NCI-H2227 treated with DMSO at 0.1 percent for 48 hours (cell line): ENCODE measurements around the gene FRMD8.

ENCODE experiments used
- DNase-seq: peaks from one replicate; lab custom pipeline; 2025; lab: John Stamatoyannopoulos, UW

The FRMD8 gene

DNA sequence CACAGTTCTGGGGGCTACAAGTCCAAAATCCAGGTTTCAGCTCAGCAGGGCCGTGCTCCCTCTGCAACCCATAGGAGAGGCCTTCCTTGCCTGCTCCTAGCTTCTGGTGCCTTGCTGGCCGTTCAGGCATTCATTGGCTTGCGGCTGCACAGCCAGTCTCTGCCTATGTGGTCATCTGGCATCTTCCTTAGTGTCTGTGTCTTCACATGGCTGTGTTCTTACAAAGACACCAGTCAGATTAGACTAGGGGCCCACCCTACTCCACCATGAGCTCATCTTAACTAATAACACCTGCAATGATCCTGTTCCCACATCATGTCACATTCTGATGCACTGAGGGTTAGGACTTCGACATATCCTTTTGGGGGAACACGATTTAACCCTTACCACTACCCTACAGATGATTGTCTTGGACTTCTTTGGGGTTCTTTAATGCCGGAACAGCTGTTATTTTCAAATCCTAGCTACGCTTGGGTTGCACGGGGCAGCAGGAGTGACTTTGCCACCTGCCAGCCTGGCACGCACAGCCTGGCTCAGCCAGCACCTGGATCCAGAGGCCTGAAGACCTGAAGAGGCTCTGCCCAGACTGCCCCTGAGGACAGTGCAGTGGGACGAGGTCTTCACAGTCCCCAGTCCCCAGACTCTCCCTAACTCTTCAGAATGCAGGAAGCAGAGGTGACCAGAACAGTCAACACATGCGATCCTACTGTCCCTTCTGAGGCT lies 28.5 kb downstream of the FRMD8 start:
- no peak for DNase-seq

DNA sequence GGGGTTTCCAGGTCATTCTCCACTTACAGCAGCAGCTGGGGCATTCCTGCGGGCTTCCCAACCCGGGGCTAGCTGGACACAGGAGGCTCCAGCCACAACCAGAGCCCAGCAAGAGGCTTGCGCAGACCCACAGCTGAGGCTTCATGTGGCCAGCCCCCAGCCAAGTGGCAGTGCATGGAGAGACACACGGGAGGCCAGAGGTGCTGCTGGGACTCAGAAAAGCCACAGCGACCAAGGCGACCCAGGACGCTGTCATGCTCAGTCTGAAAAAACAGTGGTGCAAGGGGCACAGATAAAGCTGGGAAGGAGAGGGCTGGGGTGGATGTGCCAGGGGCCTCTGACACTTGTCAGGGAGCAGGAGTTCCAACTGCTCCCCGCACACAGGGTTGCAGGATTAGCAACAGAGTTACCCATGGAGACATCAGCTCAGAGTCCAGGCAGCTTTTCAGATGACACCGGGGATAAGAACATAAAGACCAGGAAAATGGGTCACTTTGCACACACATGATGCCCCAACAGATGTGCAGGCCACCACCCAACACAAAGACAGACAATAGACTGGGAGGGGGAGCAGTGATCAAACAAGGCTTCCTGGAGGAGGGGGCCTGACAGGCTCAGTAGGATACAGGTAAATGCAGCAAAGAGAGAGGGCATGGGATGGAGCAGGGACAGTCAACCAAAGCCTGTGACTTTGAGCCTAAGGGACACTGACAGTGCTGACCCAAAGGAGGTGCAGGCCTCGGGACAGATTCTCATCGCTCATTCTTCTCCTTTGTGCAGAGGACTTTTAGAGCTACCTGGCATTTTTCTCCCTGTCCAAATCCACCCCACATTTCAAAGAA lies 29.3 kb downstream of the FRMD8 start:
- no peak for DNase-seq

DNA sequence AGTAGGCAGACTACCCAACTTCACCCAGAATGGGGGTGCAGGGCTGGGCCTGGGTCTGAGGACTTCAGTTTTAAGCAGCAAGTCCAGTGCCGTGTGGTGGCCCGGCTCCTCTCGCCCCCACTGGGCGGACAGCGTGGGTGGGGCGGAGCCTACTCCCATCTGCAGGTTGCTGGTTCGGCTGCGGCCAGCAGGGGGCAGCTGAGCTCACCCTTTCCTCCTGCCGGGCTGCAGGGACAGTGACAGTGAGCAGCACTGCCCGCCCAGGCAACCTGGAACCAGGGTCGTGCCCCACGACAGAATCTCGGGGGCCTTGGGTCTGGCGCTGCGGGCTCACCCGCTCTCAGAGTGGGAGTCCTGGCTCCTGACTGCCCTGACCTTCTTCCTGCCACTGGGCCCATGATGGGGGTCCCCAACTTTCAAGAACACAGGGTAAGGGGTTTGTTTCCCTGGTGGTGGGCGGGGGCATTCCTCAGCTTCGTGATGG lies 29.9 kb downstream of the FRMD8 start:
- peak; percentile 86 for DNase-seq

DNA sequence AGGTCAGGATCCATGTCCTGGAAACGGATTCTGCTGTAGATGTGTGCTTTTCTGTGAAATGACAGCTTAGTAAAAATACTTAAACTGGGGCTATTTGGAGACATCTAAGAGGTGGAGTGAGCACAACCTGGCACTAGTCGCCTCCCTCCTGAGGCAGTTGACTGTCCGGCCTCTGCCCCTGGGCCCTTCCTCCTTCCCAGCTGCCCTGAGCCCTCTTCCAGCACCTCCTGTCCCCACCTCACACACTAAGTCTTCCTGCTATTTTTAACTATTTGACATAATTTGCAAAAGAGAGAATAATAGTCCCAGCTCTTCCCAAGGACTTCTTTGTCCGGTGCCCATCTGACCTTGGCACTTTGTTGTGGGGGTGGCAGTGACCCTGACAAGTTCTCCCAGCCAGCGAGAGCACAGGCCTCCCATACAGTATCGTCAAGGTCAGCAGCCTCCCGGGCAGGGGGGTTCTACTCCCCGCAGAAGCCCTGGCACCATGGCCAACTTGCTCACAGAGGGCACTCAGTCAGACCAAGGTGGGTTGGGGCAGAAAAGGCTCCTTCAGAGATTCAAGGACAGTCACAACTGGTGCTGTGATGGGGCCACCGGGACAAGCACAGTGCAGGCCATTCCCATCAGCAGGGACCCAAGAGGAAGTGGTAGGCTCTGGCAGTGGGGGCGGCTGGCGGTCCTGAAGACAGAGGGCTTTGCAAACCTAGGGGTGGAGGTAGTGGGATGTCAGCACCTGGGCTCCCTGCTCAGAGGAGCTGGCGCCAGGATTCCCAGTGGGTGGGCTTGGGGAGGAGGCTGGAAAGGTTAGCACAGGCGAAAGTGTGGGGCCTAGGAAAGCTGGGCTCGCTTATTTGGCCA lies 30.6 kb downstream of the FRMD8 start:
- DNase-seq: no peak

DNA sequence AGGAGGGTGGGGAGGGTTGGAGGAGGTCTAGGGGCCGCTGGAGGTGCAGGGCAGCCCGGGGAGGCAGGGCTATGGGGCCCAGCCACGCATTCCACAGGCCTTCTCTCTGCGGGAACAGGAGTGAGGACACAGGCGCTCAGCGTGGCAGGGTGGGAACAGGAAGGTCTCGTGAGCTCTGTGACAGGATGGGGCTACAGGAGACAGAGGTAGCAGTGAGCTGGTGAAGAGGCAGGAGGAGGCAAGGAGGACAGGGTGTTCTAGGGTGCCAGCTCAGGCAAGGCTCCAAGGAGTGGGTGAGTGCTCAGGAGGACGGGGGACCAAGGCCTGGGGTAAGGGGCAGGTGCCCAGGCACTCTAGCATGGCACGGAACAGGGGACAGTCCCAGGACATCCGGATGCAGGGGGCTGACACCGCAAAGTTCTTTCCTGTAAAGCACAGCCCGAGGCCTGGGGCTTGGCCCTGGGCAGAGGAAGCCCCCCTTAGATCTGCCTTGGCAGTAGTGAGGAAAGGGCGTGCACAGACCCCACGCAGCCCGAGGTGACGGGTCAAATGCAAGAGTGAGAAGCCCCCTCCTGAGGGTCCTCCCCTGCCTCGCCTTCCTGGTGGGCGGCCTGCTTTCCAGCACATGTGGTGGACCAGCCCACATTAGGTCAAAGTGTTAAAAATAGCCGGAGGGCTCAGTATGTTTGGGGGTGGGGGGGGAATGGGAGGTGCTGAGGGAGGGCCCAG lies 31.4 kb downstream of the FRMD8 start:
- DNase-seq: no peak

DNA sequence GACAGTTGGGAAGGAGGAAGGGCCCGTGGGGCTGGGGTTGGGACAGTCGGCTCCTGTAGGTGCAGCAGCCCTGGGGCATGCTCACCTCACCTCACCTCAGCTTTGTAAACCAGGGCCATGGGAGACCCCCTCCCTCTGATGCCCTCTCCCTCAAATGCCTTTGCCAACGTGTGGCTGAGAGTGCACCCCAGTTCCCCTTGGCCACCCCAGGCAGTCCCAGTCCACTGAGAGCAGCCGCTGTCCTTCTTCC lies 31.9 kb downstream of the FRMD8 start:
- DNase-seq: no peak

DNA sequence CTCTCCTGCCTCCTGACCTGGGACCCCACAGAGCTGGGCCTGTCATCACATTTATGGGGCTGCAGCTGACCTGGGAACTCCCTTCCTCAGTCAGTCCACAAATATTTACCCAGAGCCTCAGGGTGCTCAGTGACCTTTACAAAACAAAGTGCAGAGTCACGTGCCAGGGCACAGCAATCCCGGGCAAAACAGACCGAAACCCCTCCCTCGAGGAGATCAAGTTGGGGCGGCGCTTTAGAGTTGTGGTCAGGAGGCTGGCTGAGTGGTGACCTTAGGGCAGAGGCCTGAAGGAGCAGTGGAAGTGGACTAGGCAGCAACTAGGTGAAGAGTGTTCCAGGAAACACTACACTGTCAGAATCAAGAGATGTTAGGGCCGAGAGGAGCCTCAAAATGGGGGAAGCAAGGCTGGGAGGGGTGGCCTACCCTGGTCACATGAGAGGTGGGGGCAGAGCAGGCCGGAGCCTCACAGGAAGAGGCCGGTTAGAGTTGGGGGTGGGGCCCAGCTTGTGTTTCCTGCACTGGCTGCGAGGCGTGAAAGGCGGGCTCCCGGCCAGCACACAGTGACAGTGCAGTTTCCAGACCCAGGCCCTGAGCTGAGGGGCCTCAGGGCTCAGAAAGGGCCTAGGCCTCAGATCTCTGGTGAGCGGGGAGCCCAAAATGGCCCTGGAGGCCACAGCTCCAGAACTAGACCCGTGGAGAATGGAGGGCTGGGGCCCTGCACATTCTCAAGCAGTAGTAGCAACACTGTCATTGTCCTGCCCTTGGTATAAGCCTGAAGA lies 32.4 kb downstream of the FRMD8 start:
- peak; percentile 85 for DNase-seq

DNA sequence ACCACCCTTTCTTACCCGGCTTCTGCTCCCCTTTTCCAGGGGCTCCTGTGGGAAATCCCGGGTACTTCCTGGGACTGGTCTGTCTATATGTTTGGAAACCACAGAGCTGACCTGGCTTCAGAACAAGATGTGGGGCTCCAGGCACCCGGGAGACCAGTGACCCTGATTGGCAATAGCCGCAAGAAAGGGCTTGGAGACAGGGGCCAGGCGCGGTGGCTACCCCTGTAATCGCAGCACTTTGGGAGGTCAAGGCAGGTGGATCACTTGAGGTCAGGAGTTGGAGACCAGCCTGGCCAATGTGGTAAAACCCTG lies 33.0 kb downstream of the FRMD8 start:
- DNase-seq: no peak

DNA sequence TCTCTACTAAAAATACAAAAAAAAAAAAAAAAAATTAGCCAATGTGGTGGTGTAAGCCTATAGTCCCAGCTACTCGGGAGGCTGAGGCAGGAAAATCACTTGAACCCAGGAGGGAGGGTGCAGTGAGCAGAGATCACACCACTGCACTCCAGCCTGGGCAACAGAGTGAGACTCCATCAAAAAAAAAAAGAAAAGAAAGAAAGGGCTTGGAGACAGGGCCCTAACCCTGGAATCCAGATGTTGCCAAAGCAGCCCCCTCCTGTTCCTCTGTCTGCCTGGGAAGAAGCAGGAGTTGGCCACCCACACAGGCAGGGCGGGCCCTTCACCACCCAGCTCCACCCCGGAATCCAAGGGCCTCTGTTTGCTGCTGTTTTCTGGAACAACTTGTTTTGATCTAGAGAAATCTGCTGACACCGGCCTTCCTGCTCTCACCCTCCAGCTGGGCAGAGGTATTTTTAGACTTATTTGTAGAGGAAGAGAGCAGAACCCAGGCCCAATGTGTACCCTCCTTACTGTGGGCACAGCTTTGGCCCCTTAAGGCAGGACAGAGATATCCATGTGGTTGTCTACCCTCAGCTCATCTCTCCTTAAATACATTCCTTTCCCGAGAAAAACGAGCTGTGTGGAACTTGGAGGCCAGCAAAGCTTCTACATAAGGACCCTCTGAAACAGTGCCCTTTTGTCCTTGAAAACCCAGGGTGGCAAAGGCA lies 33.5 kb downstream of the FRMD8 start:
- DNase-seq: peak; percentile 51

DNA sequence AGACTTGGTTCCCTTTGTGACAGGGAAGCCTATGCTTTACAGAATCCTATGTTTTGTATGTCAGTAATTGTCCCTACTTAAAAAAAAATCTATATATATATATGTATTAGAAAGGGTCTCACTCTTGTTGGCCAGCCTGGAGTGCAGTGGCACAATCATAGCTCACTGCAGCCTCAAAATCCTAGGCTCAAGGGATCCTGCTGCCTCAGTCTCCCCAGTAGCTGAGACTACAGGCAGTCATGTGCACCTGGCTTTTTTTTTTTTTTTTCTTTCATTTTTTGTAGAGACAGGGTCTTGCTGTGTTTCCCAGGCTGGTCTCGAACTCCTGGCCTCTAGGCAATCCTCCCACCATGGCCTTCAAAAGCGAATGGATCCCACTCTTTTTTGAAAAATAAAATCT lies 34.1 kb downstream of the FRMD8 start:
- DNase-seq: no peak

DNA sequence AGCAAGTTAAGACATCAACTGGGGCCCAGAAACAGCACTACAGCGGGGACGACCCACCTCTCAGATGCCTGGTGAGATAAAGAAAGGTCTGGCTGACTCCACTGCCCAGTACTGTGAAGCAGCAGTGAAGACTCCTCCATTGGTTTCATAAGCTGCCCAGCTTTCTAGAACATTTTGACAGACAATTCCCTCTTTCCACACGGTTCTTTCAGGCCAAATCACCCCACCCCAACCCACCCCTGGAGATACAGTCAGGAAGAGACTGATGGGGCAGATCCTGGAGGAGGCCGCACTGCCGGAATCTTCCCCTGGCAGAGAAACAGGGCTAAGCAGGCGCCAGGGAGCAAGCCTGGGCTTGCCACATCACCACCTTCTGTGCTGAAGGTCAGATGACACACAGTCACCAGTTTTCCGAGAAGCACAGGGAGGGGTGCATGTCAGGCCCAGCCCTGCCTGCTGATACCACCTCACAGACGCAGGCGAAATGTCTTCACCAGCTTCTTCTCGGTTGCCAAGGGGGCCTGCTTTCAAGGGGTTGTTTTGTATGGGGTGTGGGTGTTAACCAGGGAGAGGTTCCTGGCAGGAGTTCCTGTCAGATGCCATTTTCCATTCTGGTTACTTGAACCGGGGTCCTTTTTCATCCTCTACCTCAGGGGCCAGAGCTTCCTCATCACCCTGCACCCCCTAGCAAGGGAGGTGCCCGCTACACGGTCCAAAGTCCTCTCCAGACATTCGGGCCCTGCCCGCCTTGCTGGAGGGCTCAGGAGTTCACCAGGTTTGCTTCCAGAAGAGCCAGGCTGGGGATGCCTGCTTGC lies 34.7 kb downstream of the FRMD8 start:
- peak; percentile 43 for DNase-seq

DNA sequence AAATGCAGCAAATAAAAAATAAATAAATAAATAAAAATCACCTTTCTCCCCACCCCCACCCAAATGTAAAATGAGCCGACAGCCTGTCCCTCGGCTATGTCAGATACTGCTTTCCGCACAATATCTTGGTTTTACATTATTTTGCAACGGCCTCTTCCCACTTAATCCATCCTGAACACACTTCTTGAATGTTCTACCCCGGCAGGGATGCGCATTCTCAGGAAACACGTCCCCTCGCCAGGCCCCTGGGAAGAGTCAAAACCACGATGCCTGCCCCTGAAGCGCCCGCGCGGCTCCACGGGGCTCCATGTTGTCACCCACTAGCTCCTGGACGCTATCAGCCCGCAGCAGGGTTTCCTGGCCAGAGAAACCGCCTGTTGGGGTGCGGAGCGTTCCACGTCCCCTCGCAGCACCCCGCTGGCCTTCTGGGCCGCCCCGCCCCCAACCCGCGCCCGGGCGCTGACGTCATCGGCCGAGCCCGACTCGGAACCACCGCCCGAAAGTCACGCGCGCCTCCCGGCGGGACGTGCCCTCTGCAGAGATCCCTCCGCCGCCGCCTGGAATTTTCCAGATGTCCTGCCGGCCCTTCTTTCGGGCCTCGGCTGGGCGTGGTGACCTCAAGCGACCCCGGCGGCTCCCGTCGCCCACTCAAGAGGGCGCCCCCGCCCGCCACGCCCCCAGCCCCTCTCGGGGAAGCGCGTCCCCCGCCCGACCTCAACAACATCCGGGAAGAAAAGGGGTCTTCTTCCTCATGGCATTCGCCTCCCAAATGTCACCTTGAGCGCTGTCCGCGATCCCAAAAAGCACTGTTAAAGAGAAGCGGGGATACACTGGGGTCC lies 35.6 kb downstream of the FRMD8 start:
- peak; percentile 91 for DNase-seq

DNA sequence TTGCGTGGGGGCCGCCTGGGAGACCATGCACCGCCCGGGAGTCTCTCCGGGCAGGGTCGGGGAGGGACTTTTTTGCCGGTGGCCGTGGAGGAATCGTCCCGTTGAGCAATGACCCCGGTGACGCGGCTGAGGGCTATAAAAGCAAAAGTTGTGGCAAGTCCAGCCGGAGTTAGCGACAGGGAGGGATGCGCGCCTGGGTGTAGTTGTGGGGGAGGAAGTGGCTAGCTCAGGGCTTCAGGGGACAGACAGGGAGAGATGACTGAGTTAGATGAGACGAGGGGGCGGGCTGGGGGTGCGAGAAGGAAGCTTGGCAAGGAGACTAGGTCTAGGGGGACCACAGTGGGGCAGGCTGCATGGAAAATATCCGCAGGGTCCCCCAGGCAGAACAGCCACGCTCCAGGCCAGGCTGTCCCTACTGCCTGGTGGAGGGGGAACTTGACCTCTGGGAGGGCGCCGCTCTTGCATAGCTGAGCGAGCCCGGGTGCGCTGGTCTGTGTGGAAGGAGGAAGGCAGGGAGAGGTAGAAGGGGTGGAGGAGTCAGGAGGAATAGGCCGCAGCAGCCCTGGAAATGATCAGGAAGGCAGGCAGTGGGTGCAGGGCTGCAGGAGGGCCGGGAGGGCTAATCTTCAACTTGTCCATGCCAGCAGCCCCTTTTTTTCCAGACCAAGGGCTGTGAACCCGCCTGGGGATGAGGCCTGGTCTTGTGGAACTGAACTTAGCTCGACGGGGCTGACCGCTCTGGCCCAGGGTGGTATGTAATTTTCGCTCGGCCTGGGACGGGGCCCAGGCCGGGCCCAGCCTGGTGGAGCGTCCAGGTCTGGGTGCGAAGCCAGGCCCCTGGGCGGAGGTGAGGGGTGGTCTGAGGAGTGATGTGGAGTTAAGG lies 36.4 kb downstream of the FRMD8 start, which contains the start of gene NEAT1:
Gene NEAT1 (plus strand): TSS at position 166 of the 883 bp plus-strand sequence.
- peak; percentile 91 for DNase-seq

DNA sequence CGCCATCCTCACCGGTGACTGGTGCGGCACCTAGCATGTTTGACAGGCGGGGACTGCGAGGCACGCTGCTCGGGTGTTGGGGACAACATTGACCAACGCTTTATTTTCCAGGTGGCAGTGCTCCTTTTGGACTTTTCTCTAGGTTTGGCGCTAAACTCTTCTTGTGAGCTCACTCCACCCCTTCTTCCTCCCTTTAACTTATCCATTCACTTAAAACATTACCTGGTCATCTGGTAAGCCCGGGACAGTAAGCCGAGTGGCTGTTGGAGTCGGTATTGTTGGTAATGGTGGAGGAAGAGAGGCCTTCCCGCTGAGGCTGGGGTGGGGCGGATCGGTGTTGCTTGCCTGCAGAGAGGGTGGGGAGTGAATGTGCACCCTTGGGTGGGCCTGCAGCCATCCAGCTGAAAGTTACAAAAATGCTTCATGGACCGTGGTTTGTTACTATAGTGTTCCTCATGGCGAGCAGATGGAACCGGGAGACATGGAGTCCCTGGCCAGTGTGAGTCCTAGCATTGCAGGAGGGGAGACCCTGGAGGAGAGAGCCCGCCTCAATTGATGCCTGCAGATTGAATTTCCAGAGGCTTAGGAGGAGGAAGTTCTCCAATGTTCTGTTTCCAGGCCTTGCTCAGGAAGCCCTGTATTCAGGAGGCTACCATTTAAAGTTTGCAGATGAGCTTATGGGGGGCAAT lies 37.2 kb downstream of the FRMD8 start:
- DNase-seq: no peak

DNA sequence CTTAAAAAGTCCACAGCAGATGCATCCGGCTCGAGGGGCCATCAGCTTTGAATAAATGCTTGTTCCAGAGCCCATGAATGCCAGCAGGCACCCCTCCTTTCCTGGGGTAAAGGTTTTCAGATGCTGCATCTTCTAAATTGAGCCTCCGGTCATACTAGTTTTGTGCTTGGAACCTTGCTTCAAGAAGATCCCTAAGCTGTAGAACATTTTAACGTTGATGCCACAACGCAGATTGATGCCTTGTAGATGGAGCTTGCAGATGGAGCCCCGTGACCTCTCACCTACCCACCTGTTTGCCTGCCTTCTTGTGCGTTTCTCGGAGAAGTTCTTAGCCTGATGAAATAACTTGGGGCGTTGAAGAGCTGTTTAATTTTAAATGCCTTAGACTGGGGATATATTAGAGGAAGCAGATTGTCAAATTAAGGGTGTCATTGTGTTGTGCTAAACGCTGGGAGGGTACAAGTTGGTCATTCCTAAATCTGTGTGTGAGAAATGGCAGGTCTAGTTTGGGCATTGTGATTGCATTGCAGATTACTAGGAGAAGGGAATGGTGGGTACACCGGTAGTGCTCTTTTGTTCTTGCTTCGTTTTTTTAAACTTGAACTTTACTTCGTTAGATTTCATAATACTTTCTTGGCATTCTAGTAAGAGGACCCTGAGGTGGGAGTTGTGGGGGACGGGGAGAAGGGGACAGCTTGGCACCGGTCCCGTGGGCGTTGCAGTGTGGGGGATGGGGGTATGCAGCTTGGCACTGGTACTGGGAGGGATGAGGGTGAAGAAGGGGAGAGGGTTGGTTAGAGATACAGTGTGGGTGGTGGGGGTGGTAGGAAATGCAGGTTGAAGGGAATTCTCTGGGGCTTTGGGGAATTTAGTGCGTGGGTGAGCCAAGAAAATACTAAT lies 38.0 kb downstream of the FRMD8 start:
- DNase-seq: peak; percentile 46
